Heart left ventricle (tissue), 16 donors: ENCODE data around the gene NLRP1. TPM values are rescaled to one million over a fixed set of nuclear protein-coding genes. Genes with fewer than 3 reads are reported as not detected.

Experiments used
- ATAC-seq, 4 donors: fragments of 200-7000 bp; cut with Tn5 transposase; one replicate each; pipeline ENCODE4 v1.9.1; 2020 to 2022; ENCODE audit warnings: moderate library complexity in 4 of 4, mild to moderate bottlenecking in 3 of 4, moderate number of reproducible peaks in 1 of 4
- DNase-seq, 5 donors: peaks; one replicate each; pipeline ENCODE4 v3.0.0-alpha.2; 2020
- H3K27ac ChIP-seq, 12 donors: fragments of 200-600 bp; sonication (generic) in 4 of 12; one replicate each; pipeline versions ENCODE4 v1.5.0 to v1.8.0; 2016 to 2022; ENCODE audit warnings: mild to moderate bottlenecking in 2 of 12
- H3K27me3 ChIP-seq, 9 donors: fragments of 200-600 bp; sonication (generic) in 2 of 9; one replicate each; pipeline versions ENCODE4 v1.5.1 to v1.8.0; 2016 to 2022; ENCODE audit warnings: mild to moderate bottlenecking in 3 of 9
- H3K36me3 ChIP-seq, 9 donors: fragments of 200-600 bp; sonication (generic) in 2 of 9; one replicate each; pipeline versions ENCODE4 v1.5.0 to v1.8.0; 2018 to 2022; ENCODE audit warnings: mild to moderate bottlenecking in 2 of 9
- H3K4me1 ChIP-seq, 12 donors: fragments of 200-600 bp; sonication (generic) in 4 of 12; one replicate each; pipeline versions ENCODE4 v1.5.0 to v1.8.0; 2016 to 2022; ENCODE audit warnings: mild to moderate bottlenecking in 3 of 12
- H3K4me3 ChIP-seq, 12 donors: fragments of 200-600 bp; sonication (generic) in 4 of 12; one replicate each; pipeline versions ENCODE4 v1.5.0 to v1.8.0; 2017 to 2022; ENCODE audit warnings: mild to moderate bottlenecking in 9 of 12, moderate library complexity in 4 of 12
- H3K9me3 ChIP-seq, 12 donors: fragments of 200-600 bp; sonication (generic) in 4 of 12; one replicate each; pipeline versions ENCODE4 v1.5.0 to v1.8.0; 2016 to 2022; ENCODE audit warnings: mild to moderate bottlenecking in 1 of 12
- CTCF ChIP-seq, 12 donors: fragments of 200-600 bp; sonication (generic) in 4 of 12; IDR thresholded peaks; one replicate each; pipeline versions ENCODE4 v1.5.0 to v1.8.0; 2018 to 2022; ENCODE audit warnings: antibody characterized with exemption in 12 of 12, mild to moderate bottlenecking in 5 of 12
- POLR2A ChIP-seq, 2 donors: fragments of 450-650 bp; IDR thresholded peaks; one replicate each; pipeline ENCODE4 v1.6.1; 2017; ENCODE audit warnings: antibody characterized with exemption in 2 of 2, mild to moderate bottlenecking in 2 of 2, moderate library complexity in 2 of 2
- WGBS, 4 donors: extraction: QIAGEN DNeasy Blood & Tissue Kit in 2 of 4; methylation state at CpG; one replicate each; pipeline versions ENCODE4 v1.1.5 to v1.1.7; 2013 to 2018; 5-methylcytosine and 5-hydroxymethylcytosine counted together
- intact Hi-C, 10 donors: fragments of 100-400 bp; cut with DNase I; formaldehyde crosslinking; loops; one replicate each; pipeline versions ENCODE4 v1.11.1 to v1.14.2; 2022
- polyA plus RNA-seq, 2 donors: library from polyadenylated mRNA; stranded (reverse); fragments of 200-250 nt; gene quantifications; one replicate each; pipeline ENCODE4 v1.2.3, GENCODE V29; 2013
- total RNA-seq, 9 donors: library from RNA; depleted of rRNA in 2 of 9; stranded (reverse); fragments of >200 nt in 2 of 9; fragmentation: NEBNext Ultra II Directional in 3 of 9; extraction: Animal tissue kit (Norgen Biotek cat#: 25700) in 3 of 9; gene quantifications; one replicate each; pipeline versions ENCODE4 v1.1.0 to v1.2.4, GENCODE V29; 2016 to 2023
- donor health status: ischemic (EF 13 %, LVEDD 7.1; RV severe dilation, severe dysfunction).
- donor health status: healthy with polysubstance abuse.
- donor health status: DM: no; HTN: yes; CAD: no.
- donor health status: DM: no; HTN: no; CAD: no.
- donor health status: ischemic (EF 25% LVEDD 6.9; RV normal size, moderate dysfunction).
- donor health status: ischemic (EF 25% LVEDD 5.7; RV mildly dilated, moderate dysfunction).
- donor health status: healthy.
- donor health status: DM: yes; HTN: yes; CAD: no.
- donor health status: ischemic (EF 35%, LVEDD 5.7; RV mildly dilated, moderate dysfunction).
- donor health status: nonischemic (EF 11% LVEDD 7.7; RV severe dilation, severe dysfunction).
- donor health status: DM: yes; HTN: yes; CAD: no.
- donor health status: PGD.
- donor health status: ischemic (EF 29% LVEDD 5.4; RV normal size, mild dysfunction).
- donor health status: nonischemic (EF 23%, LVEDD 6.1; RV moderate dilation, normal function).

Gene NLRP1
- total and polyA plus RNA-seq, 11 donors: 3.8 to 16.7 (median 8.8) TPM

DNA sequence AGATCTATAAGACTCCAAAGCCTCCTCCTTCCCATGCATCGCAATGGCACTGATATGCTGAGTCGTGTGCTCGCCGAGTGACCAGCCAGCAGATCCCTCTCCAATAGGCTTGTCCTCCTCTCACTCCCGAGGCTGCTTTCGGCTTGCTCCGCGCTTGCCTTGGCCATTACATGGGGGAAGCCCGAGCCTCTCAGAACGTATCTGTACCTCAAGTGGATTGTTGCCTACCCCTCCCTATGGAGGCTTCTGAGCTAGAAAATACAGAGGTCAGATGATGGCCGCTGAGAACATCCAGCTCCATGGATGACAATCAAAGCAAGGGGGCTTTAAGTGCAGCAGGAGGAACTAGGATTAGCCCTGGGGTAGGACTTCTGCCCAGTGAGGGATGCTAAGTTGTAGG lies 7.7 kb upstream of the NLRP1 start:
- no peaks in the 10 kb centered on the region for H3K36me3 ChIP-seq
- DNase-seq (no peak), ATAC-seq (no peak)
- TF ChIP-seq CTCF (IDR thresholded peaks at IDR 0.05) (no peak), POLR2A (IDR thresholded peaks at IDR 0.05) (no peak)
- 67 to 76% (median 73%) methylated on average over 11 of the region's 11 CpGs for WGBS, 4 donors
- peaks cover 0 to 6% (median 0%) of the 10 kb centered on the region in 12 donors for H3K4me1 ChIP-seq
- H3K9me3 ChIP-seq: no peaks in the 10 kb centered on the region
- H3K27me3 ChIP-seq: peaks cover 0 to 31% (median 5%) of the 10 kb centered on the region in 9 donors
- H3K27ac ChIP-seq: no peak overlapping the region
- intact Hi-C loops: loop anchor here in 6 of 10 donors (1.0 to 10.0 kb wide), 7 partner anchors 113 to 830 kb away; no protein-coding TSS in a partner anchor
- H3K4me3 ChIP-seq: no peak overlapping the region

GRCh38 chr17:5588584-5588983 lies 4.3 kb upstream of the NLRP1 start:
- no peak for DNase-seq
- no peak for ATAC-seq
- peaks cover 4 to 27% (median 16%) of the 10 kb centered on the region in 12 donors for H3K4me1 ChIP-seq
- intact Hi-C loops: loop anchor here in 7 of 10 donors (1.0 to 5.0 kb wide), 7 partner anchors 118 to 849 kb away; partner anchors contain the start of gene AIPL1 (in 3 of the 7)
- H3K27me3 ChIP-seq: peaks cover 0 to 18% (median 0%) of the 10 kb centered on the region in 9 donors
- no peaks in the 10 kb centered on the region for H3K9me3 ChIP-seq
- no peak overlapping the region for H3K4me3 ChIP-seq
- no peaks in the 10 kb centered on the region for H3K36me3 ChIP-seq
- H3K27ac ChIP-seq: no peak overlapping the region
- 87 to 91% (median 88%) methylated on average over 6 of the region's 6 CpGs for WGBS, 4 donors
- TF ChIP-seq CTCF (IDR thresholded peaks at IDR 0.05) (no peak), POLR2A (IDR thresholded peaks at IDR 0.05) (no peak)

DNA sequence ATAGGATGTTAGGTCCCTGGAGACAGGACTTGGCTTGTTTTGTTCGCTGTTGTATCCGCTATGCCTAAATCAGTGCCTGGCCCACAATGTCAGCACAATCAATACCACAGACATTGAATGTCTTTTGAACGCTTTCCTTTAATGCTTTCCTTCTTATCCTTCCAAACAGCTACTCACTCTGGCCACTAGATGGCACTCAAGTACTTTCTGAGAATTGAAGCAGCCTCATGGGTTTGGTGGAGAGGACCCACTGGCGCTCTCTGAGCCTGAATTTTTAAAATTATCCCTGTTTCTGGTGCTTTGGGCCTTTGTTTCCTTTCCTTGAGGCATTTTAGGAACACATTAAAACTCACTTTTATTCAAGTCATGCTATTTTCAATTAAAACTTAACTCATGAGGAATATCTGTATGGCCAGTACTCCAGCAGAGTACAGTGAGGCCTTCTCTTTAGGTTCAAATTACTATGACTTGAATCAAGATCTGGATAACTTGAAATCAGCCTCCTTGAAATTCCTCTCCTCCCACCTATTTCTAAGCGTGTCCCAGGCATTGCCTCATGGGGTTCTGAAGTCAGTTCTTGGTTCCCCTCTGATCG lies 3.2 kb upstream of the NLRP1 start:
- H3K36me3 ChIP-seq: peaks cover 0 to 4% (median 0%) of the 10 kb centered on the region in 9 donors
- H3K27ac ChIP-seq: no peak overlapping the region
- no peak overlapping the region for H3K4me3 ChIP-seq
- intact Hi-C loops: loop anchor here (1.0 to 5.0 kb wide), 8 partner anchors 119 to 850 kb away; partner anchors contain the start of gene AIPL1 (in 3 of the 10)
- no peaks in the 10 kb centered on the region for H3K9me3 ChIP-seq
- H3K27me3 ChIP-seq: peaks cover 0 to 18% (median 0%) of the 10 kb centered on the region in 9 donors
- DNase-seq: peak in 2 of 5 donors; percentile 34 to 36
- ATAC-seq: peak in 1 of 4 donors; percentile 30
- 26 to 35% (median 32%) methylated on average over 6 of the region's 6 CpGs for WGBS, 4 donors
- H3K4me1 ChIP-seq: peaks cover 4 to 38% (median 24%) of the 10 kb centered on the region in 12 donors
- TF ChIP-seq CTCF (IDR thresholded peaks at IDR 0.05): peak; percentile 87 to 96 (median 90)
- TF ChIP-seq POLR2A (IDR thresholded peaks at IDR 0.05): no peak

DNA sequence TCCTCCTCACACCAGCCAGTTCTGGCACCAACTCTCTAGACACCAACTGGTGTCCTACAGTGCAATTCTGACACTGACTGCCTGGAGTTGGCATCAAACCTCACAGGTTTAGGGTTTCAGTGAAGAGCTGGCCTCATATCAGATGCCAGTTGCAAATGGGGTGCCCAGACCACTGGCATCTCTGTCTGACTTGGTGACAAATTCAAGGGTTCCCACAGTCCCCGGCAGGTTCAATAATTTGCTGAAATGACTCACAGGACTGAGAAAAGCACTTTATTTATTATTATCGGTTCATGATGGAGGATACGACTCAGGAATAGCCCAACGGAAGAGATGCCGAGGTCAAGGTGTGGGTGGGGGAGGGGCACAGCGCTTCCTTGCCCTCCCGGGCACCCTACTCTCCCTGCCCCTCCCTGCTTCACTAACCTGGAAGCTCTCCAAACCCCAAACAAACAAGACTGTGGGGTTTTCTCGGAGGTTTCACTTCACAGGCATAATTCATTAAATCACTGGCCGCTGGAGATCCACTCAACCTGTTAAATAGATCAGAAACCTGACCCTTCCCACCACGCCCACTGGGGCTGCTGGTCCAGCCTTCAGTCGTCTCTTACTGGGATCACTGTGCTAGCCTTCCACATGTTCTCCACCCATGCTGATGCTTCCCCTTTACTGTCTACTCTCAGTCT lies 1.7 kb upstream of the NLRP1 start:
- DNase-seq: no peak
- TF ChIP-seq CTCF (IDR thresholded peaks at IDR 0.05) (no peak), POLR2A (IDR thresholded peaks at IDR 0.05) (no peak)
- Histone ChIP-seq H3K4me1 (peaks cover 4 to 51% (median 31%) of the 10 kb centered on the region in 12 donors), H3K36me3 (peaks cover 0 to 19% (median 10%) of the 10 kb centered on the region in 9 donors), H3K27ac (peak overlapping the region; percentile 22 to 95 (median 85)), H3K4me3 (no peak overlapping the region), H3K9me3 (no peaks in the 10 kb centered on the region), H3K27me3 (peaks cover 0 to 6% (median 0%) of the 10 kb centered on the region in 9 donors)
- no peak for ATAC-seq
- intact Hi-C loops: loop anchor here in 7 of 10 donors (2.0 to 5.0 kb wide), 5 partner anchors 121 to 851 kb away; partner anchors contain the start of gene AIPL1 (in 3 of the 7)
- 27 to 35% (median 30%) methylated on average over 11 of the region's 11 CpGs for WGBS, 4 donors
